Epithelial cell of esophagus (primary cell): ENCODE results near the gene CXXC1.
A peak's percentile ranks its signal among the peaks of the same experiment; 100 is the strongest.

ENCODE experiments used
- DNase-seq: peaks from one replicate; pipeline ENCODE4 v3.0.0; 2010; ENCODE audit warnings: low read depth
- H3K4me3 ChIP-seq: 2 replicates; pipeline ENCODE4 v1.5.1; 2011; ENCODE audit warnings: mild to moderate bottlenecking, low read length, control low read depth
- CTCF ChIP-seq: IDR thresholded peaks from 2 replicates; pipeline ENCODE4 v1.5.1; 2011; ENCODE audit warnings: low read depth, mild to moderate bottlenecking, low read length, control low read depth, inconsistent platforms; ENCODE audit not compliant: insufficient read depth; ENCODE audit errors: missing control alignments

Gene CXXC1

GRCh38 chr18:50273203-50274043 is 14.1 kb downstream of the CXXC1 start:
- H3K4me3 ChIP-seq = no peak overlapping the region
- peak; percentile 62 for DNase-seq
- no peak for TF ChIP-seq CTCF

GRCh38 chr18:50272568-50272967 is 14.9 kb downstream of the CXXC1 start:
- TF ChIP-seq CTCF = no peak
- DNase-seq = no peak
- no peak overlapping the region for H3K4me3 ChIP-seq

- H3K4me3 ChIP-seq = peak overlapping the region; percentile 47
- TF ChIP-seq CTCF = peak; percentile 69
- DNase-seq = peak; percentile 67
Observed at GRCh38 chr18:50268022-50268747, 19.3 kb downstream of the CXXC1 start.

- peak; percentile 87 for DNase-seq
- TF ChIP-seq CTCF = no peak
- peak within 1 kb of the TSS; percentile 67 for H3K4me3 ChIP-seq
Observed at GRCh38 chr18:50266248-50266704, 21.2 kb downstream of the CXXC1 start, which contains the start of gene CFAP53. Gene CFAP53, minus strand, starts transcription at chr18:50266495. Its CDS starts 91 bp downstream, at chr18:50266404.

- DNase-seq = no peak
- H3K4me3 ChIP-seq = no peak overlapping the region
- no peak for TF ChIP-seq CTCF
Observed at GRCh38 chr18:50262977-50263376, 24.5 kb downstream of the CXXC1 start.

GRCh38 chr18:50250935-50251334 is 36.6 kb downstream of the CXXC1 start:
- DNase-seq = no peak
- H3K4me3 ChIP-seq = no peak overlapping the region
- no peak for TF ChIP-seq CTCF
